Liver (tissue), 9 donors: ENCODE measurements around the gene CDH13. TPM values are rescaled to one million over a fixed set of nuclear protein-coding genes. Genes with fewer than 3 reads are reported as not detected.

Experiments used
- DNase-seq: peaks from one replicate; pipeline ENCODE4 v3.0.0-alpha.2; 2017; ENCODE audit warnings: low spot score
- H3K27ac ChIP-seq, 2 donors: one replicate each; pipeline ENCODE4 v1.7.0; 2013; ENCODE audit warnings: inconsistent platforms in 2 of 2, low read length in 2 of 2, control low read depth in 1 of 2, low read depth in 1 of 2, mild to moderate bottlenecking in 1 of 2
- H3K27me3 ChIP-seq, 4 donors: one replicate each; pipeline versions ENCODE4 v1.6.1 to v1.7.0; 2013; ENCODE audit warnings: low read length in 3 of 4, inconsistent platforms in 1 of 4, mild to moderate bottlenecking in 1 of 4, moderate library complexity in 1 of 4; ENCODE audit not compliant: control insufficient read depth in 4 of 4, insufficient read depth in 4 of 4
- H3K36me3 ChIP-seq, 4 donors: one replicate each; pipeline versions ENCODE4 v1.6.1 to v1.7.0; 2013; ENCODE audit warnings: low read length in 3 of 4, mild to moderate bottlenecking in 3 of 4, low read depth in 1 of 4, moderate library complexity in 1 of 4; ENCODE audit not compliant: control insufficient read depth in 4 of 4, insufficient read depth in 3 of 4
- H3K4me1 ChIP-seq, 4 donors: one replicate each; pipeline versions ENCODE4 v1.6.1 to v1.7.0; 2013; ENCODE audit warnings: low read length in 3 of 4, mild to moderate bottlenecking in 3 of 4, moderate library complexity in 1 of 4; ENCODE audit not compliant: control insufficient read depth in 4 of 4, insufficient read depth in 4 of 4
- H3K4me3 ChIP-seq, 3 donors: one replicate each; pipeline versions ENCODE4 v1.6.1 to v1.7.0; 2013; ENCODE audit warnings: low read length in 3 of 3, control low read depth in 1 of 3, low read depth in 1 of 3, mild to moderate bottlenecking in 1 of 3
- H3K9ac ChIP-seq, 2 donors: one replicate each; pipeline ENCODE4 v1.7.0; 2013; ENCODE audit warnings: low read length in 2 of 2, mild to moderate bottlenecking in 2 of 2, moderate library complexity in 2 of 2, control low read depth in 1 of 2, low read depth in 1 of 2
- H3K9me3 ChIP-seq, 4 donors: one replicate each; pipeline versions ENCODE4 v1.6.1 to v1.7.0; 2013; ENCODE audit warnings: low read length in 3 of 4; ENCODE audit not compliant: control insufficient read depth in 4 of 4
- FOXA1 ChIP-seq: IDR thresholded peaks from 2 replicates; pipeline ENCODE4 v1.6.1; 2016; ENCODE audit warnings: antibody characterized with exemption
- FOXA2 ChIP-seq: IDR thresholded peaks from 2 replicates; pipeline ENCODE4 v1.6.1; 2016; ENCODE audit warnings: antibody characterized with exemption
- GABPA ChIP-seq, 2 donors: IDR thresholded peaks in 1 of 2; conservative IDR thresholded peaks in 1 of 2; 2 replicates each; pipeline ENCODE4 v1.6.1; 2016; ENCODE audit warnings: antibody characterized with exemption in 2 of 2, mild to moderate bottlenecking in 1 of 2, moderate library complexity in 1 of 2
- HNF4A ChIP-seq, 2 donors: conservative IDR thresholded peaks; 2 replicates each; pipeline ENCODE4 v1.6.1; 2016; ENCODE audit warnings: antibody characterized with exemption in 2 of 2, mild to moderate bottlenecking in 2 of 2
- HNF4G ChIP-seq: IDR thresholded peaks from 2 replicates; pipeline ENCODE4 v1.6.1; 2016; ENCODE audit warnings: antibody characterized with exemption
- JUND ChIP-seq, 2 donors: IDR thresholded peaks; 2 replicates each; pipeline ENCODE4 v1.6.1; 2016; ENCODE audit warnings: antibody characterized with exemption in 2 of 2
- RAD21 ChIP-seq, 2 donors: IDR thresholded peaks; 2 replicates each; pipeline ENCODE4 v1.6.1; 2016; ENCODE audit warnings: antibody characterized with exemption in 2 of 2, mild to moderate bottlenecking in 2 of 2
- RXRA ChIP-seq, 2 donors: IDR thresholded peaks; 2 replicates each; pipeline ENCODE4 v1.6.1; 2017 to 2018; ENCODE audit warnings: antibody characterized with exemption in 2 of 2, mild to moderate bottlenecking in 1 of 2
- SP1 ChIP-seq: IDR thresholded peaks from 2 replicates; pipeline ENCODE4 v1.6.1; 2018; ENCODE audit warnings: antibody characterized with exemption, mild to moderate bottlenecking
- TAF1 ChIP-seq: conservative IDR thresholded peaks from 2 replicates; pipeline ENCODE4 v1.6.1; 2016; ENCODE audit warnings: antibody characterized with exemption, mild to moderate bottlenecking
- WGBS: extraction: QIAGEN DNeasy Blood & Tissue Kit; methylation state at CpG from one replicate; pipeline ENCODE4 v1.1.7; 2013; 5-methylcytosine and 5-hydroxymethylcytosine counted together
- polyA plus RNA-seq, 2 donors: library from polyadenylated mRNA; stranded (reverse) in 1 of 2; unstranded in 1 of 2; fragments of 200-250 nt in 1 of 2; fragments of >200 nt in 1 of 2; fragmentation: Nextera tagmentation in 1 of 2; extraction: Ambion mirVana in 1 of 2; gene quantifications; one replicate each; pipeline versions ENCODE4 v1.2.1 to v1.2.3, GENCODE V29; 2013 to 2015
- total RNA-seq, 2 donors: library from RNA; depleted of rRNA; stranded (reverse); fragments of >200 nt; gene quantifications; one replicate each; pipeline ENCODE4 v1.2.3, GENCODE V29; 2014
- TF ChIP-seq, protein P1 (sequence below): fragments of 150-350 bp; IDR thresholded peaks from 2 replicates; pipeline ENCODE4 v1.5.1; 2017; ENCODE audit warnings: improper control_type of control experiment, low read depth, low read length; ENCODE audit not compliant: missing input control
- TF ChIP-seq, protein P2 (sequence below): IDR thresholded peaks from 2 replicates; pipeline ENCODE4 v1.6.1; 2016; ENCODE audit warnings: antibody characterized with exemption
- TF ChIP-seq, protein P3 (sequence below): IDR thresholded peaks from 2 replicates; pipeline ENCODE4 v1.6.1; 2016; ENCODE audit warnings: antibody characterized with exemption
- donor health status: healthy.
- donor health status: healthy.
- donor health status: healthy.
- donor health status: healthy.
- donor health status: healthy.

Gene CDH13
- total and polyA plus RNA-seq, 4 donors, result 0.21 to 1.5 (median 0.58) TPM

DNA sequence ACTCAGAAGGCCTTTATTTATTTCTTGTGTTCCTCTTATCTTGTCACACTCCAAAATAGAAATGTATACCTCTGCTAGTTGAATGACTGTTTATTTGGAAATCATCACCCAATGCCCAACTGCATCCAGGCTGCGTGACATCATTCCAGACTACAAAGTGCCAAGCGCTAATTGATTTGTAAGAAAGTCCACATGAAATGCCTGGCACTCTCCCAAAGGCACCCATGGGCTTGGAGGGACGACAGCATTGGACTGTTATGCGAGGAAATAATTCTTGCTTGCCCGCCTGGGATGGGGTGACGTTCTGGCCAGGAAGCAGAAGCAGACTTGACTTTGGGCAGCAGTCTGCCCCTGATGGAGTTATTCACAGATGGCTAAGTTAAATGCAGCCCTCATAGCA, 165.9 kb downstream of the CDH13 start:
- Histone ChIP-seq H3K36me3 (no peaks in the 10 kb centered on the region), H3K4me1 (no peaks in the 10 kb centered on the region), H3K9me3 (no peaks in the 10 kb centered on the region), H3K27ac (no peak overlapping the region), H3K27me3 (peaks cover 0 to 3% (median 0%) of the 10 kb centered on the region in 4 donors), H3K4me3 (no peak overlapping the region), H3K9ac (no peak overlapping the region)
- TF ChIP-seq, protein P1, sequence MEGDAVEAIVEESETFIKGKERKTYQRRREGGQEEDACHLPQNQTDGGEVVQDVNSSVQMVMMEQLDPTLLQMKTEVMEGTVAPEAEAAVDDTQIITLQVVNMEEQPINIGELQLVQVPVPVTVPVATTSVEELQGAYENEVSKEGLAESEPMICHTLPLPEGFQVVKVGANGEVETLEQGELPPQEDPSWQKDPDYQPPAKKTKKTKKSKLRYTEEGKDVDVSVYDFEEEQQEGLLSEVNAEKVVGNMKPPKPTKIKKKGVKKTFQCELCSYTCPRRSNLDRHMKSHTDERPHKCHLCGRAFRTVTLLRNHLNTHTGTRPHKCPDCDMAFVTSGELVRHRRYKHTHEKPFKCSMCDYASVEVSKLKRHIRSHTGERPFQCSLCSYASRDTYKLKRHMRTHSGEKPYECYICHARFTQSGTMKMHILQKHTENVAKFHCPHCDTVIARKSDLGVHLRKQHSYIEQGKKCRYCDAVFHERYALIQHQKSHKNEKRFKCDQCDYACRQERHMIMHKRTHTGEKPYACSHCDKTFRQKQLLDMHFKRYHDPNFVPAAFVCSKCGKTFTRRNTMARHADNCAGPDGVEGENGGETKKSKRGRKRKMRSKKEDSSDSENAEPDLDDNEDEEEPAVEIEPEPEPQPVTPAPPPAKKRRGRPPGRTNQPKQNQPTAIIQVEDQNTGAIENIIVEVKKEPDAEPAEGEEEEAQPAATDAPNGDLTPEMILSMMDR, result no peak
- TF ChIP-seq TAF1 (no peak), SP1 (no peak), JUND (IDR thresholded peaks at IDR 0.05) (no peak), RAD21 (IDR thresholded peaks at IDR 0.05) (no peak), HNF4G (no peak), RXRA (IDR thresholded peaks at IDR 0.05) (no peak), GABPA (IDR thresholded peaks at IDR 0.05 in 1 of 2, conservative IDR thresholded peaks at IDR 0.05 in 1 of 2) (no peak), FOXA1 (no peak), FOXA2 (no peak)
- TF ChIP-seq, protein P2, sequence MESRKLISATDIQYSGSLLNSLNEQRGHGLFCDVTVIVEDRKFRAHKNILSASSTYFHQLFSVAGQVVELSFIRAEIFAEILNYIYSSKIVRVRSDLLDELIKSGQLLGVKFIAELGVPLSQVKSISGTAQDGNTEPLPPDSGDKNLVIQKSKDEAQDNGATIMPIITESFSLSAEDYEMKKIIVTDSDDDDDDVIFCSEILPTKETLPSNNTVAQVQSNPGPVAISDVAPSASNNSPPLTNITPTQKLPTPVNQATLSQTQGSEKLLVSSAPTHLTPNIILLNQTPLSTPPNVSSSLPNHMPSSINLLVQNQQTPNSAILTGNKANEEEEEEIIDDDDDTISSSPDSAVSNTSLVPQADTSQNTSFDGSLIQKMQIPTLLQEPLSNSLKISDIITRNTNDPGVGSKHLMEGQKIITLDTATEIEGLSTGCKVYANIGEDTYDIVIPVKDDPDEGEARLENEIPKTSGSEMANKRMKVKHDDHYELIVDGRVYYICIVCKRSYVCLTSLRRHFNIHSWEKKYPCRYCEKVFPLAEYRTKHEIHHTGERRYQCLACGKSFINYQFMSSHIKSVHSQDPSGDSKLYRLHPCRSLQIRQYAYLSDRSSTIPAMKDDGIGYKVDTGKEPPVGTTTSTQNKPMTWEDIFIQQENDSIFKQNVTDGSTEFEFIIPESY, result no peak
- no peak for DNase-seq
- 67% methylated on average over 6 of the region's 6 CpGs for WGBS

DNA sequence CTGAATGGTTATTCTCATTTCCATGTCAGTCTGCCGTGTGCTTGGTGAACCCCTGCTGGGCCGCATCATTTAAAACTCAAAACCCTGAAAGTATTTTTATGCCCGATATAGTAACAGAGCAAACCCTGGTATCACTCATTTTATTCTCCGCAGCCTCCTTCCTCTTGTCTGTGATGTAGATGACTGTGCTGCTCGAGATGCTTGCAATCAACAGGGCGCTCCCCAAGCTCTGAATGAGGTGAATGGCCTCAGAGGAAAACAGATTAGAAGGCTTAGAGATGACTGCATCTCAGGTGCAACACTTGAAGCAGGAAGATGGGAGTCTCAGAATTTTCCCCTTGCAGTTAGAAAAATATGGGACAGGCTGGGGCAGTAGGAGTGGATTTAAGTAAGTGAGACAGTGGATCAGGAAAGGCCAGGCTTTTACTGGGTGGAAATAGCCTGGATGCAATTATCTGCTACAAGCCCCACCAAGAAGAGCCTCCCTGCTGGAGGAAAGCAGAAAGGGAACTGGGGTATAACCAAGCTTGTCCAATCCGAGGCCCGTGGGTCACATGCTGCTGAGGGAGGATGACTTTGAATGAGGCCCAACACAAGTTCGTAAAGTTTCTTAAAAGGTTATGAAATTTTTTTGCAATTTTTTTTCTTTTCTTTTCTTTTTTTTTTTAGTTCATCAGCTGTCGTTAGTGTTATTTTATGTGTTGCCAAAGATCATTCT, 166.9 kb downstream of the CDH13 start:
- H3K36me3 ChIP-seq, result no peaks in the 10 kb centered on the region
- no peak overlapping the region for H3K4me3 ChIP-seq
- DNase-seq, result no peak
- no peaks in the 10 kb centered on the region for H3K27me3 ChIP-seq
- WGBS, result 83% methylated on average over 10 of the region's 10 CpGs
- H3K27ac ChIP-seq, result no peak overlapping the region
- no peak overlapping the region for H3K9ac ChIP-seq
- TF ChIP-seq JUND (IDR thresholded peaks at IDR 0.05) (no peak), SP1 (no peak), FOXA2 (no peak), FOXA1 (no peak), HNF4A (conservative IDR thresholded peaks at IDR 0.05) (no peak), RXRA (IDR thresholded peaks at IDR 0.05) (no peak)
- TF ChIP-seq, protein P3, sequence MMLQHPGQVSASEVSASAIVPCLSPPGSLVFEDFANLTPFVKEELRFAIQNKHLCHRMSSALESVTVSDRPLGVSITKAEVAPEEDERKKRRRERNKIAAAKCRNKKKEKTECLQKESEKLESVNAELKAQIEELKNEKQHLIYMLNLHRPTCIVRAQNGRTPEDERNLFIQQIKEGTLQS, result no peak
- TF ChIP-seq, protein P1, result no peak
- no peaks in the 10 kb centered on the region for H3K4me1 ChIP-seq
- no peaks in the 10 kb centered on the region for H3K9me3 ChIP-seq
